Measurements from ENCODE around the gene OR4D10. TPM values are rescaled to one million over a fixed set of nuclear protein-coding genes. Genes with fewer than 3 reads are reported as not detected.

OR4D10 gene
- total and polyA plus RNA-seq, 2 of the 4 experiments (the other 2 are of a cell fraction), result not detected

GRCh38 chr11:59436169-59436568 is 36.9 kb upstream of the OR4D10 start, which contains the start of gene OR5A1:
OR5A1 (plus strand) TSS chr11:59436469; CDS start chr11:59443169, 6,700 bp downstream.
- no peak within 1 kb of the TSS for H2BK5ac ChIP-seq (ENCODE audit: low read depth, low read length, poor library complexity, severe bottlenecking)
- ChIA-PET CTCF (interaction anchor here (1.5 kb wide), 1 partner anchor 265 kb away, joined by 4 read pairs; the partner anchor contains the start of gene DTX4), POLR2A (ENCODE audit: unreplicated experiment) (no interaction called here)
- dilution Hi-C loops (cut with HindIII; ENCODE audit: low sequenced_read_pairs, unreplicated experiment) (no loop called here), intact Hi-C loops (cut with micrococcal nuclease) (no loop called here), in situ Hi-C loops (cut with MboI; ENCODE audit: low sequenced_read_pairs) (no loop called here)
- no peaks in the 10 kb centered on the region for H3K9me3 ChIP-seq (ENCODE audit: control insufficient read depth, insufficient read depth, low read length)
- H3K18ac ChIP-seq (ENCODE audit: low read depth, low read length), result no peak within 1 kb of the TSS
- no peak within 1 kb of the TSS for H3K4ac ChIP-seq (ENCODE audit: low read depth, low read length)
- no peak for DNase-seq
- no CpG with 5 or more reads among the region's 3 CpGs for WGBS, 2 experiments (ENCODE audit: extremely low coverage in 2 of 2, insufficient read length in 1 of 2)
- no peak within 1 kb of the TSS for H2BK15ac ChIP-seq (ENCODE audit: low read depth, low read length)
- no peaks in the 10 kb centered on the region for H3K4me1 ChIP-seq (ENCODE audit: control insufficient read depth, insufficient read depth, low read length)
- H3K27ac ChIP-seq (ENCODE audit: insufficient read depth, low read length), result no peak within 1 kb of the TSS
- no TSS peak for BruUV-seq (replicated peaks)
- H4K20me1 ChIP-seq (ENCODE audit: insufficient read depth, low read length), result no peaks in the 10 kb centered on the region
- H4K5ac ChIP-seq (ENCODE audit: low read depth, low read length), result no peak within 1 kb of the TSS
- no peak within 1 kb of the TSS for H3K9ac ChIP-seq (ENCODE audit: low read depth, low read length)
- H3K56ac ChIP-seq (ENCODE audit: extremely low read depth, insufficient read depth, low read length), result no peak within 1 kb of the TSS
- H2AFZ ChIP-seq (replicated peaks; ENCODE audit: low read length, poor library complexity), result no peak within 1 kb of the TSS
- H4K91ac ChIP-seq (ENCODE audit: insufficient read depth, low read depth, low read length), result no peak within 1 kb of the TSS
- no peak for ATAC-seq (ENCODE audit: low read depth)
- no peak within 1 kb of the TSS for H2AK9ac ChIP-seq (replicated peaks; ENCODE audit: low read depth, low read length, poor library complexity)
- H3K4me2 ChIP-seq (ENCODE audit: low read depth, low read length), result no peak within 1 kb of the TSS
- H3K23ac ChIP-seq (ENCODE audit: low read depth, low read length), result no peak within 1 kb of the TSS
- TF ChIP-seq MAFK (IDR thresholded peaks at IDR 0.05; ENCODE audit: low read depth, low read length), result no peak
- TF ChIP-seq FOS (IDR thresholded peaks at IDR 0.05; ENCODE audit: low read depth, low read length), result no peak
- TF ChIP-seq, protein P1, sequence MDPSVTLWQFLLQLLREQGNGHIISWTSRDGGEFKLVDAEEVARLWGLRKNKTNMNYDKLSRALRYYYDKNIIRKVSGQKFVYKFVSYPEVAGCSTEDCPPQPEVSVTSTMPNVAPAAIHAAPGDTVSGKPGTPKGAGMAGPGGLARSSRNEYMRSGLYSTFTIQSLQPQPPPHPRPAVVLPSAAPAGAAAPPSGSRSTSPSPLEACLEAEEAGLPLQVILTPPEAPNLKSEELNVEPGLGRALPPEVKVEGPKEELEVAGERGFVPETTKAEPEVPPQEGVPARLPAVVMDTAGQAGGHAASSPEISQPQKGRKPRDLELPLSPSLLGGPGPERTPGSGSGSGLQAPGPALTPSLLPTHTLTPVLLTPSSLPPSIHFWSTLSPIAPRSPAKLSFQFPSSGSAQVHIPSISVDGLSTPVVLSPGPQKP (IDR thresholded peaks at IDR 0.05; ENCODE audit: borderline replicate concordance, low read depth, low read length), result no peak
- no peak for TF ChIP-seq POLR2A (IDR thresholded peaks at IDR 0.05; ENCODE audit: low read depth, low read length)
- TF ChIP-seq, protein P2, sequence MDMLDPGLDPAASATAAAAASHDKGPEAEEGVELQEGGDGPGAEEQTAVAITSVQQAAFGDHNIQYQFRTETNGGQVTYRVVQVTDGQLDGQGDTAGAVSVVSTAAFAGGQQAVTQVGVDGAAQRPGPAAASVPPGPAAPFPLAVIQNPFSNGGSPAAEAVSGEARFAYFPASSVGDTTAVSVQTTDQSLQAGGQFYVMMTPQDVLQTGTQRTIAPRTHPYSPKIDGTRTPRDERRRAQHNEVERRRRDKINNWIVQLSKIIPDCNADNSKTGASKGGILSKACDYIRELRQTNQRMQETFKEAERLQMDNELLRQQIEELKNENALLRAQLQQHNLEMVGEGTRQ (IDR thresholded peaks at IDR 0.05; ENCODE audit: low read depth, low read length), result no peak
- TF ChIP-seq RCOR1 (IDR thresholded peaks at IDR 0.05; ENCODE audit: insufficient replicate concordance, low read length), result no peak
- no peak for TF ChIP-seq MAZ (IDR thresholded peaks at IDR 0.05; ENCODE audit: borderline replicate concordance, low read depth, low read length)
- no peak for TF ChIP-seq MXI1 (IDR thresholded peaks at IDR 0.05; ENCODE audit: borderline replicate concordance, low read depth, low read length)
- TF ChIP-seq CHD1 (IDR thresholded peaks at IDR 0.05; ENCODE audit: low read depth, low read length), result no peak
- TF ChIP-seq NFE2L2 (IDR thresholded peaks at IDR 0.05; ENCODE audit: low read depth, low read length), result no peak
- TF ChIP-seq RAD21 (IDR thresholded peaks at IDR 0.05; ENCODE audit: low read length), result no peak
- TF ChIP-seq CTCF (conservative IDR thresholded peaks at IDR 0.05; ENCODE audit: low read depth, low read length), result no peak
- no peak for TF ChIP-seq BHLHE40 (IDR thresholded peaks at IDR 0.05; ENCODE audit: low read depth, low read length)
- no peak for TF ChIP-seq SMC3 (IDR thresholded peaks at IDR 0.05; ENCODE audit: low read depth, low read length)
- no peak for TF ChIP-seq RFX5 (IDR thresholded peaks at IDR 0.05; ENCODE audit: low read depth, low read length)
- H2AK5ac ChIP-seq (ENCODE audit: low read depth, low read length), result no peak within 1 kb of the TSS
- H3K9me1 ChIP-seq (ENCODE audit: insufficient read depth, low read length), result no peaks in the 10 kb centered on the region
- no peak within 1 kb of the TSS for H3K14ac ChIP-seq (replicated peaks; ENCODE audit: low read depth, low read length)
- H2BK120ac ChIP-seq (ENCODE audit: low read depth, low read length), result no peak within 1 kb of the TSS
- H3K27me3 ChIP-seq (ENCODE audit: control insufficient read depth, insufficient read depth, low read length), result no peaks in the 10 kb centered on the region
- no peak within 1 kb of the TSS for H4K8ac ChIP-seq (ENCODE audit: low read depth in 2 of 2, low read length in 2 of 2)
- no peak within 1 kb of the TSS for H2BK20ac ChIP-seq (ENCODE audit: low read depth, low read length)
- H3K4me3 ChIP-seq (ENCODE audit: insufficient read depth, low read depth, low read length), result no peak within 1 kb of the TSS
- H3K36me3 ChIP-seq (ENCODE audit: control insufficient read depth, insufficient read depth, low read length), result no peaks in the 10 kb centered on the region
- H3K79me1 ChIP-seq (ENCODE audit: low read depth in 1 of 2, low read length in 2 of 2), result no peaks in the 10 kb centered on the region
